Heart left ventricle (tissue), 16 donors: Measurements from ENCODE around the gene ST8SIA6. TPM values are rescaled to one million over a fixed set of nuclear protein-coding genes. Genes with fewer than 3 reads are reported as not detected.

ENCODE experiments used
- ATAC-seq, 4 donors: fragments of 200-7000 bp; cut with Tn5 transposase; one replicate each; pipeline ENCODE4 v1.9.1; 2020 to 2022; ENCODE audit warnings: moderate library complexity in 4 of 4, mild to moderate bottlenecking in 3 of 4, moderate number of reproducible peaks in 1 of 4
- DNase-seq, 5 donors: peaks; one replicate each; pipeline ENCODE4 v3.0.0-alpha.2; 2020
- H3K27ac ChIP-seq, 12 donors: fragments of 200-600 bp; sonication (generic) in 4 of 12; one replicate each; pipeline versions ENCODE4 v1.5.0 to v1.8.0; 2016 to 2022; ENCODE audit warnings: mild to moderate bottlenecking in 2 of 12
- H3K27me3 ChIP-seq, 9 donors: fragments of 200-600 bp; sonication (generic) in 2 of 9; one replicate each; pipeline versions ENCODE4 v1.5.1 to v1.8.0; 2016 to 2022; ENCODE audit warnings: mild to moderate bottlenecking in 3 of 9
- H3K36me3 ChIP-seq, 9 donors: fragments of 200-600 bp; sonication (generic) in 2 of 9; one replicate each; pipeline versions ENCODE4 v1.5.0 to v1.8.0; 2018 to 2022; ENCODE audit warnings: mild to moderate bottlenecking in 2 of 9
- H3K4me1 ChIP-seq, 12 donors: fragments of 200-600 bp; sonication (generic) in 4 of 12; one replicate each; pipeline versions ENCODE4 v1.5.0 to v1.8.0; 2016 to 2022; ENCODE audit warnings: mild to moderate bottlenecking in 3 of 12
- H3K4me3 ChIP-seq, 12 donors: fragments of 200-600 bp; sonication (generic) in 4 of 12; one replicate each; pipeline versions ENCODE4 v1.5.0 to v1.8.0; 2017 to 2022; ENCODE audit warnings: mild to moderate bottlenecking in 9 of 12, moderate library complexity in 4 of 12
- H3K9me3 ChIP-seq, 12 donors: fragments of 200-600 bp; sonication (generic) in 4 of 12; one replicate each; pipeline versions ENCODE4 v1.5.0 to v1.8.0; 2016 to 2022; ENCODE audit warnings: mild to moderate bottlenecking in 1 of 12
- POLR2A ChIP-seq, 2 donors: fragments of 450-650 bp; IDR thresholded peaks; one replicate each; pipeline ENCODE4 v1.6.1; 2017; ENCODE audit warnings: antibody characterized with exemption in 2 of 2, mild to moderate bottlenecking in 2 of 2, moderate library complexity in 2 of 2
- WGBS, 4 donors: extraction: QIAGEN DNeasy Blood & Tissue Kit in 2 of 4; methylation state at CpG; one replicate each; pipeline versions ENCODE4 v1.1.5 to v1.1.7; 2013 to 2018; 5-methylcytosine and 5-hydroxymethylcytosine counted together
- intact Hi-C, 10 donors: fragments of 100-400 bp; cut with DNase I; formaldehyde crosslinking; loops; one replicate each; pipeline versions ENCODE4 v1.11.1 to v1.14.2; 2022
- polyA plus RNA-seq, 2 donors: library from polyadenylated mRNA; stranded (reverse); fragments of 200-250 nt; gene quantifications; one replicate each; pipeline ENCODE4 v1.2.3, GENCODE V29; 2013
- total RNA-seq, 9 donors: library from RNA; depleted of rRNA in 2 of 9; stranded (reverse); fragments of >200 nt in 2 of 9; fragmentation: NEBNext Ultra II Directional in 3 of 9; extraction: Animal tissue kit (Norgen Biotek cat#: 25700) in 3 of 9; gene quantifications; one replicate each; pipeline versions ENCODE4 v1.1.0 to v1.2.4, GENCODE V29; 2016 to 2023
- TF ChIP-seq, protein P1 (sequence below), 12 donors: fragments of 200-600 bp; sonication (generic) in 4 of 12; IDR thresholded peaks; one replicate each; pipeline versions ENCODE4 v1.5.0 to v1.8.0; 2018 to 2022; ENCODE audit warnings: antibody characterized with exemption in 12 of 12, mild to moderate bottlenecking in 5 of 12
- donor health status: ischemic (EF 13 %, LVEDD 7.1; RV severe dilation, severe dysfunction).
- donor health status: healthy with polysubstance abuse.
- donor health status: DM: no; HTN: yes; CAD: no.
- donor health status: DM: no; HTN: no; CAD: no.
- donor health status: ischemic (EF 25% LVEDD 6.9; RV normal size, moderate dysfunction).
- donor health status: ischemic (EF 25% LVEDD 5.7; RV mildly dilated, moderate dysfunction).
- donor health status: healthy.
- donor health status: DM: yes; HTN: yes; CAD: no.
- donor health status: ischemic (EF 35%, LVEDD 5.7; RV mildly dilated, moderate dysfunction).
- donor health status: nonischemic (EF 11% LVEDD 7.7; RV severe dilation, severe dysfunction).
- donor health status: DM: yes; HTN: yes; CAD: no.
- donor health status: PGD.
- donor health status: ischemic (EF 29% LVEDD 5.4; RV normal size, mild dysfunction).
- donor health status: nonischemic (EF 23%, LVEDD 6.1; RV moderate dilation, normal function).

The ST8SIA6 gene
- total and polyA plus RNA-seq, 11 donors = 0.80 to 10.1 (median 5.0) TPM

DNA sequence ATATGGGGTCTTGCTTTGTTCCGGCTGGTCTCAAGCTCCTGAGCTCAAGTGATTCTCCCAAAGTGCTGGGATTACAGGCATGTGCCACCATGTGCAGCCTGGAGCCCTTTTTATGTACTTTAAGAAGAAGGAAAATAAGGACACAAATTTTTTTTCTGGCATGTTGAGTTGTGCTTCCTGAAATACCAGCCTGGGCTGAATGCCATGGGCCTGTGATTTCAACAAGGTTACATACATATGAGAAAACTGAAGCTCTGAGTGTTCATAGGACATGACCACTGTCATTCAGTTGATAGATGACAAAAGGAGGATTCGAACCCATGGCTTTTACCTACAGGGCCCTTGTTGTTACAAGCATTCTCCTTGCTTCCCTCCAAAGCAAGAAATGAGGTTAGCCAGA, 36.1 kb downstream of the ST8SIA6 start:
- Histone ChIP-seq H3K27me3 (no peaks in the 10 kb centered on the region), H3K4me1 (peaks cover 0 to 7% (median 0%) of the 10 kb centered on the region in 12 donors), H3K36me3 (no peaks in the 10 kb centered on the region), H3K9me3 (no peaks in the 10 kb centered on the region), H3K4me3 (no peak overlapping the region), H3K27ac (no peak overlapping the region)
- WGBS, 4 donors = 37 to 89% (median 53%) methylated on average over 2 of the region's 2 CpGs
- intact Hi-C loops = no loop called here
- TF ChIP-seq, protein P1, sequence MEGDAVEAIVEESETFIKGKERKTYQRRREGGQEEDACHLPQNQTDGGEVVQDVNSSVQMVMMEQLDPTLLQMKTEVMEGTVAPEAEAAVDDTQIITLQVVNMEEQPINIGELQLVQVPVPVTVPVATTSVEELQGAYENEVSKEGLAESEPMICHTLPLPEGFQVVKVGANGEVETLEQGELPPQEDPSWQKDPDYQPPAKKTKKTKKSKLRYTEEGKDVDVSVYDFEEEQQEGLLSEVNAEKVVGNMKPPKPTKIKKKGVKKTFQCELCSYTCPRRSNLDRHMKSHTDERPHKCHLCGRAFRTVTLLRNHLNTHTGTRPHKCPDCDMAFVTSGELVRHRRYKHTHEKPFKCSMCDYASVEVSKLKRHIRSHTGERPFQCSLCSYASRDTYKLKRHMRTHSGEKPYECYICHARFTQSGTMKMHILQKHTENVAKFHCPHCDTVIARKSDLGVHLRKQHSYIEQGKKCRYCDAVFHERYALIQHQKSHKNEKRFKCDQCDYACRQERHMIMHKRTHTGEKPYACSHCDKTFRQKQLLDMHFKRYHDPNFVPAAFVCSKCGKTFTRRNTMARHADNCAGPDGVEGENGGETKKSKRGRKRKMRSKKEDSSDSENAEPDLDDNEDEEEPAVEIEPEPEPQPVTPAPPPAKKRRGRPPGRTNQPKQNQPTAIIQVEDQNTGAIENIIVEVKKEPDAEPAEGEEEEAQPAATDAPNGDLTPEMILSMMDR (IDR thresholded peaks at IDR 0.05) = no peak
- no peak for TF ChIP-seq POLR2A (IDR thresholded peaks at IDR 0.05)
- DNase-seq (no peak), ATAC-seq (no peak)

DNA sequence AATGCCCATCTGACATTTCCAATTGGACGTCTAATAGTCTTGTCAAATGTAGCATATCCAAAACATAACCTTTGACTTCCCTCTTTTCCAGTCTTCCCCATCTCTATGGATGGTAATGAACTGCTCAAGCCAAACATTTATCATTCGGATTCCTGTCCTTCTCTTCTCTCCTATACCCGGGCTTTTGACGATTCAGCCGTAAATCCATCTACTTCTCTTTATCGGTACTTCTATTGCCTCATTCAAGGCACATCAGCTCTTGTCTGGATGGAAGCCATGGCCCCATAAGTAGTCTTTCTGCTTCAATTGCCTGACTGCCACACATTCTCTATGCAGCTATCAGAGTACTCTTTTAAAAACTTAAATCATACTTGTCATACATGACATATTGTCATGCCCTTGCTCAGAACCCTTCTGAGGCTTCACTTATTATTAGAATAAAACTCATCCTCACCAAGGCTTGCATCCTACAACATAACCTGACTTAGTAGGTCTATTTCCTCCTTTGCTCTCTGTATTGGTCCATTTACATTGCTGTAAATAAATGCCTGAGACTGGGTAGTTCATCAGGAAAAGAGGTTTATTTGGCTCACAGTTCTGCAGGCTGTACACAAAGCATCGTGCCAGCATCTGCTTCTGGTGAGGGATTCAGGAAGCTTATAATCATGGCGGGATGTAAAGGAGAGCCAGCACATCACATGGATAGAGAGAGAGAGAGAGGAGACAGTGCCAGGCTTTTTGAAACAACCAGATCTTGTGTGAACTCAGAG, 37.8 kb downstream of the ST8SIA6 start:
- intact Hi-C loops = no loop called here
- peaks cover 0 to 7% (median 0%) of the 10 kb centered on the region in 12 donors for H3K4me1 ChIP-seq
- no peaks in the 10 kb centered on the region for H3K9me3 ChIP-seq
- H3K27me3 ChIP-seq = no peaks in the 10 kb centered on the region
- ATAC-seq (no peak), DNase-seq (no peak)
- H3K4me3 ChIP-seq = no peak overlapping the region
- no peaks in the 10 kb centered on the region for H3K36me3 ChIP-seq
- TF ChIP-seq, protein P1 (IDR thresholded peaks at IDR 0.05) = no peak
- no peak for TF ChIP-seq POLR2A (IDR thresholded peaks at IDR 0.05)
- 72 to 90% (median 82%) methylated on average over 8 of the region's 8 CpGs for WGBS, 4 donors
- H3K27ac ChIP-seq = no peak overlapping the region

DNA sequence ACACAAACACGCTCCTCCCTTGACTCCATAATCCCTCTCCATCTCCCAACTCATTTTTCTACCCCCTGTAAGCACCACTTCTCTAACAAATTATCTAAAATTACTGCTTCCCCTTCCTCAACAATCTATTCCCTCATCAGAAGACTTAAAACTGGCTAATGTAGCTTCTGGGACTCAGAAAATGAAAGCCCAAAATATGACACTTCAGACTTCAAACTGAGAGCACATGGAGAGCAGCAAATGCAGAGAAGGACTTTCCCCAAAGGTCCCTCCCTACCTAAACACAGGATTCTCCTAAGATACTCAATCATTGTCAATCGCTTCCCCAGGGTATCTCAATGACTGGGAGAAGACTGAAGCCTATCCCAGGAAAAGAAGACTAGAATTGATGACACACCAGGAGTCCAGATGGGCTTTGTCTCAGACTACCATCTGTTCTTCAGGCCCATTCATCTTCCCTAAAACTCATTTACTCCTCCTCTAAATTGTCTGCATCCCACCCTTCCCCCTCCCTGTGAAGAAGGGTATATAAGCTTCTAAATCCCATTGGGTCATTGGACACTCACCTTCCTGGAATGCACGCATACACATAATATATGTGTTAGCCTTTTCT, 39.2 kb downstream of the ST8SIA6 start:
- TF ChIP-seq POLR2A (IDR thresholded peaks at IDR 0.05) = no peak
- TF ChIP-seq, protein P1 (IDR thresholded peaks at IDR 0.05) = no peak
- intact Hi-C loops = no loop called here
- Histone ChIP-seq H3K27ac (no peak overlapping the region), H3K4me1 (peaks cover 0 to 7% (median 0%) of the 10 kb centered on the region in 12 donors), H3K9me3 (no peaks in the 10 kb centered on the region), H3K36me3 (no peaks in the 10 kb centered on the region), H3K4me3 (no peak overlapping the region), H3K27me3 (no peaks in the 10 kb centered on the region)
- DNase-seq (no peak), ATAC-seq (no peak)
- 86 to 91% (median 88%) methylated on average over 3 of the region's 3 CpGs for WGBS, 4 donors

DNA sequence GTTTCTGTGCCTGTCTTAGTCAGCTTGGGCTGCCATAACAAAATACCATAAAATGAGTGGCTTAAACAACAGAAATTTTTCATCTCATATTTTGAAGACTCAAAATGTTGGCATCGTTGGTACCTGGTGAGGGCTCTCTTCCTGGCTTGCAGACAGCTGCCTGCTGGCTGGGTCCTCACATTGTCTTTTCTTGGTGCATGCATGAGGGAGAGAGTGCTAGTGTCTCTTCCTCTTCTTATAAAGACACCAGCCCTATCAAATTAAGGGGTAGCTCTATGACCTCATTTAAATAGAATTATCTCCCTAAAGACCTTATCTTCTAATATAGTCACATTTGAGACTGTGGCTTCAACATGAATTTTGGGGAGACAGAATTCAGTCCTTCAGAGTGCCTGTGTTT, 39.9 kb downstream of the ST8SIA6 start:
- no peak for ATAC-seq
- Histone ChIP-seq H3K4me1 (peaks cover 0 to 7% (median 0%) of the 10 kb centered on the region in 12 donors), H3K4me3 (no peak overlapping the region), H3K9me3 (no peaks in the 10 kb centered on the region), H3K27me3 (no peaks in the 10 kb centered on the region), H3K27ac (no peak overlapping the region), H3K36me3 (no peaks in the 10 kb centered on the region)
- TF ChIP-seq, protein P1 (IDR thresholded peaks at IDR 0.05) = no peak
- TF ChIP-seq POLR2A (IDR thresholded peaks at IDR 0.05) = no peak
- 87 to 100% (median 88%) methylated on average over 1 of the region's 1 CpG for WGBS, 4 donors
- no peak for DNase-seq
- intact Hi-C loops = no loop called here
